Upper lobe of left lung (tissue), 4 donors: ENCODE results near the gene STX2.

ENCODE experiments used
- EP300 ChIP-seq, 4 donors: sonication (generic); formaldehyde crosslinking; IDR thresholded peaks; one replicate each; pipeline ENCODE4 v1.5.1; 2017; ENCODE audit warnings: antibody characterized with exemption in 4 of 4, control low read depth in 2 of 4
- TF ChIP-seq, protein P1 (sequence below), 6 experiments: fragments of 450-650 bp in 4 of 6; fragments of 200-600 bp in 2 of 6; sonication (generic) in 2 of 6; IDR thresholded peaks; one replicate each; pipeline ENCODE4 v1.5.1; 2016 to 2019; ENCODE audit warnings: antibody characterized with exemption in 6 of 6

GRCh38 chr12:130787445-130788410, 51.3 kb downstream of the STX2 start:
- TF ChIP-seq EP300 (IDR thresholded peaks at IDR 0.05), result no peak
- TF ChIP-seq, protein P1, sequence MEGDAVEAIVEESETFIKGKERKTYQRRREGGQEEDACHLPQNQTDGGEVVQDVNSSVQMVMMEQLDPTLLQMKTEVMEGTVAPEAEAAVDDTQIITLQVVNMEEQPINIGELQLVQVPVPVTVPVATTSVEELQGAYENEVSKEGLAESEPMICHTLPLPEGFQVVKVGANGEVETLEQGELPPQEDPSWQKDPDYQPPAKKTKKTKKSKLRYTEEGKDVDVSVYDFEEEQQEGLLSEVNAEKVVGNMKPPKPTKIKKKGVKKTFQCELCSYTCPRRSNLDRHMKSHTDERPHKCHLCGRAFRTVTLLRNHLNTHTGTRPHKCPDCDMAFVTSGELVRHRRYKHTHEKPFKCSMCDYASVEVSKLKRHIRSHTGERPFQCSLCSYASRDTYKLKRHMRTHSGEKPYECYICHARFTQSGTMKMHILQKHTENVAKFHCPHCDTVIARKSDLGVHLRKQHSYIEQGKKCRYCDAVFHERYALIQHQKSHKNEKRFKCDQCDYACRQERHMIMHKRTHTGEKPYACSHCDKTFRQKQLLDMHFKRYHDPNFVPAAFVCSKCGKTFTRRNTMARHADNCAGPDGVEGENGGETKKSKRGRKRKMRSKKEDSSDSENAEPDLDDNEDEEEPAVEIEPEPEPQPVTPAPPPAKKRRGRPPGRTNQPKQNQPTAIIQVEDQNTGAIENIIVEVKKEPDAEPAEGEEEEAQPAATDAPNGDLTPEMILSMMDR (IDR thresholded peaks at IDR 0.05), result no peak
